Activated CD4-positive, alpha-beta T cell treated with anti-CD3 and anti-CD28 coated beads for 1 hour (primary cell): ENCODE results near the gene KRT3.
"Not testable (repeated sequence)": the region's sequence is repeated elsewhere in the genome, so short reads cannot be mapped to it uniquely, and the experiment has no call there.

Experiments used
- DNase-seq: peaks from one replicate; pipeline ENCODE4 v3.0.0-alpha.2; 2020

The KRT3 gene

DNA sequence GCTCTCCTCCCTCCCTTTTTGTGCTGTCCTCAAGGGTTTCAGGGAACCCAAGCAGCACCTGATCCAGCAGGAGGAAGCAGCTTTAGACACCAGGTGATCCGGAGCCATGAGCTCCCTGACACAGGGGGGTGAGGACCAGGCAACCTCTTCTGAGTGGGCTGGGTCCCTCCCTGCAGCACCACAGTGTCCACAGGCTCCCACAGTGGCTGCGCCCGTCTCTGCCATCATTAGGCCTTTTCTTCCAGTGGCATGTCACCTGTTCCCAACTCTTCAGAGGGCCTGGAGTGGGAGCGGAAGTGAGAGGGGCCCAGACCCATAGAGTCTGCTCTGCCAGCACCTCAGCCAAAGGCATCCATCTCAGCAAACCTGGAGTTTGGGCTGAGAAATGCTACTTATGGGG is 18.4 kb downstream of the KRT3 start:
- no peak for DNase-seq

DNA sequence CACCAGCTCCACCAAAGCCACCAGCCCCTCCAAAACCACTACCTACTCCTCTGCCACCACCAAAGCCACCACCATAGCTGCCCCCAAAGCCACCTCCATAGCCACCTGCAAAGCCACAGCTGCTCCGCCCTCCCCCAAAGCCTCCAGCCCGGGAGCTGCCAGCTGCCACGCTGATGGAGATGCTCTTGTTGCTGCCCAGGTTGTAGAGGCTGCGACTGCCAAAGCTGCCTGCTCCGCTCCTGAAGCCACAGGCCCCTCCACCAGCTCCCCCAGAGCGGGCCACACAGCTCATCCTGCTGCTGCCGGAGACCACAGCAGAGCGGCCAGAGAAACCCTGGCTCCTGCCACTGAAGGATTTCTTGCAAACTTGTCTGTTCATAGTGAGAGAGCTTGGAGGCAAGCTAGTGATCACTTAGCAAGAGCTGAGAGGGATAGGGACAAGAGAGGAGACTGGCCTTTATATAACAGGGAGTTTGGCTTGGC is 19.0 kb downstream of the KRT3 start, which contains the start of gene KRT76:
Gene KRT76 (minus strand): TSS at position 433 of the 483 bp plus-strand sequence. CDS start 54 bp downstream, at position 379.
- no peak for DNase-seq

DNA sequence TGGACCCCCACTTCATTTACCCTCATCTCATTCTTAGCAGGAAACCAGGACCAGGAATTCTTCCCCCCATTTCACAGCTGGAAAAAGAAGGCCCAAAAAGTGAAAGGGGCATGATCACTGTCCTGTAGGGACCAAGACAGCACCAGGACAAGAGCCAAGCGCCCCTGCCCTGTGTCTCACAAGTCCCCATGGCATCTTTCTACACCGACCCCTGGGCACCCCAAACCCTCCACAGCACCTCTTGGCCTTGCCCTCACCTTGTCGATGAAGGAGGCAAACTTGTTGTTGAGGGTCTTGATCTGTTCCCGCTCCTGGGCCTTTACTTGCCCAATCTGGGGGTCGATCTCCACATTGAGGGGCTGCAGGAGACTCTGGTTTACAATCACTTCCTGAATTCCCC is 19.5 kb downstream of the KRT3 start:
- no peak for DNase-seq

DNA sequence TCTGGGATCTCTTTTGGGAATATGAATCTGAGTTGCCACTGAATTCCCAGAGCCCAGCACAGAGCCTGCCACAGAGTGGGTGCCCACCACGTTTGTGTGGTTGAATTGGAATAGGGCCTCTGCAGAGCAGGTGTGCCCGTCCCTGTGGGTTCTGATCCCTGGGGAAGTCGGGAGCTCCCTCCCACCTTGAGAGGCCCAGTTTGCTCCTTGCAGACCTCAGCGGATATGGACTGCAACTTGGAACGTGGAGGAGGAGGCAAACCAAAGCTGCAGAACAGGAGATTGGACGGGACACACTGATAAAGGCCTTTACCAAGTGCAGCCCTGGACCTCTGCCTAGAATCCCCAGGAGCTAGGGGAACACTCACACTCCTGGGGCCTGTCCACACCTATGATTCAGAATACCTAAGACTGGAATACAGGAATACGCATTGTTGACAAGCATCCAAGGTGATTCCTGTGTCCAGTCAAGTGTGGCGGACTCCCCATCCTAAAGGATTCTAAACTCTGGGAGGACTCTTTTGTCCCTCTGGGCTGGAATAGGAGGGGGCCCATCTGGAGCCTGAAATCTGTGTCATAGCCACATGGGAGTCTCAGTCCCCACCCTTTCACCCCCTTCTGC is 21.2 kb downstream of the KRT3 start:
- DNase-seq = no peak

DNA sequence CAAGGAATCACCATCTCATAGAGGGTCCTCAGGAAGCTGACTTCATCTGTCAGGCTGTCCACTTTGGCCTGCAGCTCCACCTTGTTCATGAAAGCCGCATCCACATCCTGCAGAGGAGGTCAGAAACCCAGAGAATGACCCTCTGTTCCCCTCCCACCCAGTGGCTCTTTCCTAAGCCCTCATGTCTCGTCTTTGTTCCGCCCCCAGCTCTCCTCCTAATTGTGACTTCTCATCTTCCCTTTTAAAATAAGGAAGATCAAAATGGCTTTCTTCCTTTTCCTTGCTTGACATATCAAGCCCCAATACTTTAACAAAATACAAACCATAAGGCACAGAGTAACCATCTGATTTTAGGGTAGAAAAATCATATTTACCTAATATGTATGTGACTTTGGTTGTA is 23.1 kb downstream of the KRT3 start:
- DNase-seq = no peak

DNA sequence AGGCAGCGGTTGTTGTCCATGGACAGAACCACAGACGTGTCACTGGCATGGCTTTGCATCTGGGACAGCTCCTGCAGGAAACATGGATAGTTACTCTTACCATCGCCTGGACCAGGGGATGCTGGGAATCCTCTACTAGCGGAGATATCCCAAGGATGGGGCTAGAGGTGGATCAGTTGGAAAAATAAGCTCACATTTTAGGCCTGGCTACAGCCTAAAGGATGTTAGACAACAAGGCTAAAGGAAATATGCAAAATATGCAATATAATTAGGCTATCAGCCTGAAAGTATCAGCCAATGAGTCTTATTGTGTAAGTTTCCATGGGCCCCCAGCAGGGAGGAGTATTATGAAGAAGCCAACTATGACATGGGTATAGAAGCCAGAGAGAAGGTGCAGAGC is 23.7 kb downstream of the KRT3 start:
- no peak for DNase-seq

DNA sequence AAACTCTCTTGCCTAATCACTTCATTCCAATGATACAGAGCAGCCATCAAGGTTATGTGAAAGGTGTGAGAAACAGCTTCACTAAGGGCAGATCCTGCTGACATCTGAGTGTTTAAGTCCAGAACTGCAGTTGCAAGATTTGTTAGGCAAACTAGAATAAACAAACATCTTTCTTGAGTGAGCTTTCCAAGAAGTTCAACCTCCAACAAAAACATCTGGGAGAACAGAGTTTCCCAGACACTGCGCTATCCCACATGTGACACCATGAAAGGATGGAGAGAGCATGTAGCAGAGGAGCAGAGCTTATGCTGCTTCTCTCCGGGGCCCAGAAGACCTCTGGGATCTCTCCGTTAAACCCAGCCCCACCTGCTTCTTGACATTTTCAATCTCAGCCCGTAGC is 24.4 kb downstream of the KRT3 start:
- DNase-seq = no peak

DNA sequence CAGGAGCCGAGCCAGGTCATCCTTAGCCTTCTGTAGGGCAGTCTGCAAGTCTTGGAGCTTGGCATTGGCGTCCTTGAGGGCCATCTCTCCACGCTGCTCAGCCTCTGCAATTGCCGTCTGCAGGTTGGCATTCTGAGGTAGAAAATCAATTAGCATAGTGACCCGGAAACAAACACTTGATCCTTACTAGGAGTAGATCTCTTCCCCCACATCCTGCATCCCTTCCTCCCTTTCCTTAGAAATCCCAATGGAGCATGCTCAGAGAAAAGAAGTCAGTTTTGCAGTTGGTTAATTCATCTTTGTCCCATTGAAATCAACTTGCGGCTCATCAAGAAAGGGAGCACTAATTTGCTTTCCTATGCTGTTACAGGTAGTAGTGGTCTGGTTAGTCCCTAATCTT is 24.8 kb downstream of the KRT3 start:
- no peak for DNase-seq

DNA sequence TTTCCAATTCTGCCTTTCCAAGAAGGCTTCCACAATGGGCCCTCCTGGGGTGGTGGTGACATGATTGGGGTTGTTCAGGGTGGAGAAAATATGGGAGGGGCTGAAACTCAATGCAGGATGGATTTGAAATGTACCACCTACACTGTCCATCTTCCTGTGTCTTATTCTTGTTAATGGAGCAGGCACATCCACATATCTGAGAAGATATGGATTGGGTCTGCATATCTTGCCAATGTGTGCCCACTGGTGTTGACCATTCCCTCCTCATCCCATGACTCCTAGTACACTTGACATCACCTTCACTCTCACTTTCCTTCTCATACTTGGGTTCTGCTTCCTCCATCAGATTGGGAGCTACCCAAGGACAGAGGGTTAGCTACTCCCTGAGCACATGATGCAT is 26.0 kb downstream of the KRT3 start:
- DNase-seq = no peak

DNA sequence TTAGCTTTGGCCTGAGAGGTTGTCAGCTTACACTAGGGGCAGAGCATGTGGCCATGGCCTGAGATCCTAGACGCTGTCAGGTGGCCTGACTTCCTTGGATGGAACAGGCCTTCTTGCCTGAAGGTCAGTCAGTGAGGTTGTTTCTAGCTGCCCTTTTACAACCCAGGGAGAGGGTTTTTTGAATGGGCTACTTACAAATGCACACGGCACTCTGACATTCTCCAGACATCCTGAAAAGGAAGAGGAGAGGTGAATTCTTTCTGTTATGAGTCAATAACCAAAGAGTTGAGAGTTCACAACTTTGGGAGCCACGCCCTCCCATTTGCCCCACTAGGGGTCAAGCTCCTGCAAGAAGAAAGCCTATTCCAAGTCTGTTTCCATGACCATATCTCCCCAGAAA is 26.6 kb downstream of the KRT3 start:
- DNase-seq = no peak

DNA sequence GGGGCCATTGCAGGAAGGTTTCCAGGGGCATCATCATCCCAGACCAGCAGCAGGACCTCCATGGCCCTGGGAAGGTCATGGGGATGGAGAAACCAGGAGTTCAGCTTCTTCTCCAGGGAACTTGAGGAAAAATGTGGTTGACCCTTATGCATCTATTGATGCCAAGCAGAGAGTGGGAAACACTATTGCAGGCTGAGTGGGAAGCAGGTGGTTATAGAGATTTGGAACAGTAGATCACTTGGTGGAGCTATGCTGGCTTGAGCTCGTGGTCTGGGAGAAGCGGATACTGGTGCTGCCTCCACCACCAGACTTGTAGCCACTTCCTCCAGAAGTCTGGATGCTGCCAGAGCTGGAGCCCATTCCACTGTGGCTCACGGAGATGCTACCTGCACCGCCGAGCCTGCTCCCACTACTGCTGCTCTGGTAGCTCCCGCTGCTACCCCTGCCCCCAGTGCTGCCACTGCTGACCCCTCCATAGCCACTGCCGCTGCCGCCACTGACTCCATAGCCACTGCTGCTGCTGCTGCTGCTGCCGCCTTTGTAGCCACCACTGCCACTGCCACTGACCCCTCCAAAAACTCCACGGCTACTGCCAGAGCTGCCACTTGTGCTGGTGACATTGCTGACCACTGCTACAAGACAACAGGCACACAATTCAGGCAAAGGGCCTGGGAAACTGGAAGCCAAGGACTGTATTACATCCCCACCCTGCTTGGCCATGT is 27.3 kb downstream of the KRT3 start:
- DNase-seq = no peak

DNA sequence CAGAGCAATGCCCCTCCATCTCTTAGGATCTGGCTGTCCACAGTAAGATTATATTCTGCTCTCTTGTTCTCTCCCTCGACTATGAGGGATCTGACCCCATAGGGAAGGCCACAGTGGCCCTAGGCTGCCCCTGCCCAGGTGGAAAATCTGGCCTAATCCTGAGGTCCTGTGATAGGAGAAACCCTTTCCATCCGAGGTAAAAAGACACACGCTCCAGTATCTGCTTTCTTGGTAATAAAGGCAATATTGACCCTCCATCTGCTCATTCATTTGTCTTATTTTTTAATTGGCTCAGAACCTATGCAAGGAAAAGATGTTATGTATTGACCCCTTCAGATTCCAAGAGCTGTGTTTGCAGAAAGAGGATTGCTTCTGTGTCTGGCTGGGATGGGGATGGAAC is 28.5 kb downstream of the KRT3 start:
- DNase-seq = no peak

DNA sequence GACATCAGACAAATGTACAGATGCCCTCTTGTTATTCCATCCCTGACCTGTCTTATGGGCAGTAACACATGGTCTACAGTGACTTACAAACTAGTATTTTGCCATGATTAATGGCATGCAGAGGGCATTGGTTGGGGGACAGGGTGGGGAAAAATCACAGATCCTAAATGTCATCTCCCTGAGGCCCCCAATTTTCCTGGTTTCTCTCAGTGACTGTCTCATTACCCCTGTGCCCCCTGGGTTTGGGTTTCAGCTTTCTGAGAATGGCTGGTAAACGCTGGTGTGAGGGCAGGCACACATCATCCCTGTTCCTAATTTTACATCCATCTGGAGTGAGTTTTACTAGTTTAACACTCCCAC is 28.9 kb downstream of the KRT3 start:
- DNase-seq = no peak

DNA sequence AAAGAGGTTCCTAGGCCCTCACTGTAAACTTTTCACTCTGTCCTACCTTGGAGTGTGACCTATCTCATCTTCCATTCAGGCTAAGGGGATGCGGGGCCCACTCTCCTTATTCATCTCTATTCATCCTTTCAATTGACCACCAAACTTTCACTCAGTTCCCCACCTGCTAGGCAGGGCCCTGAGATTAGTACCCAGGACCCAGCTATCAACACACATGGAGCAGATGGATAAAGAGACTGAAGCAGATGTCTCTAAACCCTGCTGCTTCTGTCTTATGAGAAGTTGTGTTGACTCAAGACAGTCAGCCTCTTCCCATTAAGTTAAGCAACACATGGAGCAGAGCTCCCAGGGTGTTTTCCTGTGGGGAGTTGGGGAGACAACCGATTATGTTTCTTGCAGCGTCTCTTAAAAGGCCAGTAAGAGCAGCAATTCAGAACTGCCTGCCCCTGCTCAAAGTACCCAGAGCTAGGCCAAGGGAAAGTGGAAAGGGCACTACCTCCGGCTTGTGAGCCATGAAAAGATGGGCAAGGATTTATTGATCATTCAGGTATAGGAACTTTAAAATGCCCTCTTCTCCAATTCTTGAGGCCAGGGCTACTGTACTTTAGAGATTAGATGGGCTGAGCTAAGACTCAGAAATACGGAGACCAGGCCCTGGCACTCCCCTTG is 29.4 kb downstream of the KRT3 start:
- DNase-seq = no peak

DNA sequence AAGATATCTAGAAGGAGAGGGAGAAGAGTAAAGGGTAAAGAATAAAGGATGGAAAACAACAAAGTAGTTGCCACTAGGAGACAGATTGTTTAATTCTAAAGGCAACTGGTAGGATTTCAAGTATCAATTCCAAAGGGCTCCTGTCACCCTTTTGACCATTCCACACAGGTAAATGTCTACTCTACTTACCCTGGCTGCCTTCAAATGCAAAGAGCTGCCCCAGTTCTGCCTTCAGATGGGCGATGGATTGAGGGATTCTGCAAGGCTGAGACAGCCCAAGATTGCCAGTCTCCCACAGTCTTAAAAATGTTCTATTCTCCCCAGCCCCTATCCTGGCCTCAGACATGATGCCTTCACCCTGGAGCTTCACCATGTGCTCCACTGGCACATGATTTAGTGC is 30.2 kb downstream of the KRT3 start:
- DNase-seq = no peak

DNA sequence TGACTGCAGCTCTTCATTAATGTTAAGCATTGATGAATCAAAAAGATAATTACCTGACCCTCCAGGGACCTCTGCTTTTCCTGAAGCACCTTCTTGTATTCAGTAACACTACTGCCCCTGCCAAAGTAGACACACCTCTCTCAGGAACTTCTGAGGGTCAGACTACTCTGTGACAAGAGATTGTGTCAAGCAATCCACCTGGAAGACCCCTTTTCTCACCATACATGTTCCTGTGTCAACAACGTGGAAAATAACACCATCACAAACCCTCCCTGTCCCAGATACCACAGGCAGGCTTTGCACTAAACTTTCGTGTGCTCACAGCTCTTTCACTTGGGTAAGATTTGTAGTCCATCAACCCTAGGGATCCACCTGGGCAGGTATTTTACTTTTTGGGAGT is 31.9 kb downstream of the KRT3 start:
- DNase-seq = no peak

DNA sequence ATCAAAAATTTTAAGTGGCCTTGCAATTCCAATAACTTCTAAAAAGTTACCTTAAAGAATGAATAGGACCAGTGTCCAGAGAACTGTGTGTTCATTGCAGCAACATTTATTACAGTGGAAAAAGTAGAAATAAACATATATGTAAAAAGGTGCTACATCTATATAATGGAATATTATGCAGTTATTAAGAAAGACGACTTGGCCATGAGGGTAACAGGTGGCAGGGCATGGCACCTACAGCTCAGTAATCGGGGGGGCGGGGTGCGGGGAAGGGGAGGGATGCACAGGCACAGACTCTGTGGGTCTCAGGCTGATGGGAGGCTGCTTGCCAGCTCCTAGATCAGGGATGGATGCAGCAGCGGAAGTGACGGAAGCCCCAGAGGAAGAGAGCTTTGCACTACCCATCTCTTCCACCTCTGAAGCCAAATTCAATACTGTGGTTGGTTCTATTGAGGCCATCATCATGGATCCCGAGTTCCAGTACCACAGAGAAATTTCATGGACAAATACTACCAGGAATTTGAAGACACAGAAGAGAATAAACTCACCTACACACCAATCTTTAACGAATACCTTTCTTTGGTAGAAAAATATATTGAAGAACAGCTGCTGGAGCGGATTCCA is 32.8 kb downstream of the KRT3 start:
- no peak for DNase-seq

DNA sequence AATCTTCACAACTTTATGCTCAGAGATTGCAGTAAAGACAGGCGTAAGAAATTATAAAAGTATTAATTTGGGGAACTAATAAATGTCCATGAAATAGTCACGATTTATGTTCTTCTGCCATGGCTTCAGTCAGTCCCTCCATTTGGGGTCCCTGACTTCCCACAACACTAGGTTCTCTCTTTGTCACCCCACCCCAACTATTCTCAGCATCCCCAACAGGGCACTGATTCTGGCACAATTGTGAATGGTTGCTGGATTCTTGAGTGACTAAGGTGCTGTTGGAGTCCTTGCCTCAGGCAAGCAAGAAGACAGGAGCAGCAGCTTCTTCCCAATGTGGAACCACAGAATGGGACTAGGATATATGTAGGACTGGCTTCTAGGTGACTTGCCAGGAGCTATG is 34.1 kb downstream of the KRT3 start:
- DNase-seq = no peak

DNA sequence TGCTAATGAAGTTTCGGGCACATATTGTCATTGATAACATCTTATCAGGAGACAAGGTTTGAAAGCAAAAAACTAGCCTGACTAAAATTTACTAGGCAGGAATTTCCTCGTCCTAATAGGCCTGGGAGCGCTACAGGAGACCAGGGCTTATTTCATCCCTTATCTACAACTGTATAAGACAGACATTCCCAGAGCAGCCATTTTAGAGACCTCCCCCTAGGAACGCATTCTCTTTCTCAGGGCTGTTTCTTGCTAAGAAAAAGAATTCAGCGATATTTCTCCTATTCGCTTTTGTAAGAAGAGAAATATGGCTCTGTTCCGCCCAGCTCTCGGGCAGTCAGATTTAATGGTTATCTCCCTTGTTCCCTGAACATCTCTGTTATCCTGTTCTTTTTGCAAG is 34.7 kb downstream of the KRT3 start:
- DNase-seq = not testable (repeated sequence)

DNA sequence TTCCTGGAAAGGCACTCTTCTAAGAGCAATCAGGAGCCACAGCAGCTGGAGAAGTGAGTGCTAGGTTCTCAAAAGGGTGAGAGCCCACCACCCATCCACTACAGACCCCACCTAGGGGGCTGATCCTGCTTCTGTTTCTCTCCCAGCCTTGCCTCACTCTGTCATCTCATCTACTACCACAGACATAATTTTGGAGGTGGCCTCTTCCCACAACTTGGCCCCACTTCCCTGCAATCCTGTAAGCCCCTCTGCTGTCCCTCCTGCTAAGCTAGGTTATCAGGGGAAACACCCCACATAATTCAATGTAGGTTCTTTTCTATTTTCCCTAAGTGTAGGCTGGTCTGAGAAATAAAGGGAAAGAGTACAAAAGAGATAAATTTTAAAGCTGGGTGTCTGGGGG is 35.3 kb downstream of the KRT3 start:
- no peak for DNase-seq

DNA sequence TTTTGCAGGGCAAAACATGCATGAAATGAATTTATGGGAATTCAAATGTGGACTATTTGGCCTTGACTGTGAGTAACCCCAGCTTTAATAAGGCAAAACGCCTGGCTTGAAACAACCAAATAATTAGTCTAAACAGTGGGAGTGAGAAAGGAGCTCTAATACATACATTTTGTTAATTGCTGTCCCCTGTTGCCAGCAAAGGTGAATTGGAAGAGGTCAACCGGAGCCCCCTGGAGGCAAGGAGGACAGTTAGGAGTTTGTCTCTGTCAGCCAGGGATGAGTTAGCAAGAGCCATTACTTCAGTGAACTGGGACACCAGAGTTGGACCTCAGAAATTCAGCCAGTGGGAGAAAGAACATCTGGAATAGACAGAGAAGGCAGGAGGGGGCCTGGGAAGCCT is 36.2 kb downstream of the KRT3 start:
- DNase-seq = no peak

DNA sequence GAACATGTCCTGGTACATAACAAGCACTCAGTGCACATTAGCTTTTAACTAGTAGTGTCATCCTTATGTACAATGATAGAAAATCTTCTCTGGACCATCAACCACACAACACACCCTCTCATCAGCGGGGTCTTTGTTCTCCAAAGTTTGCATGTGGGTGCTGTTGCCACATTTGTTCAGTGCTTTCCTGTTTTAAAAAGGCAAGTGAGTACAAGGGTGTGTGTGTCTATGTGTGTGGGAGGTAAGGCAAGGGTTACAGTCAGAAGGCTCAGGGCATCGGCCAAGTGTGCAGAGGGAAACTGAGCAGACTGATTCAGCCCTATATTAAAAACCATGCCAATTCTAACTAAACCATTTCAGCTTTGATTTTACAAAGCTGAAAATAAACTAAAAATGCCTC is 36.7 kb downstream of the KRT3 start:
- no peak for DNase-seq

DNA sequence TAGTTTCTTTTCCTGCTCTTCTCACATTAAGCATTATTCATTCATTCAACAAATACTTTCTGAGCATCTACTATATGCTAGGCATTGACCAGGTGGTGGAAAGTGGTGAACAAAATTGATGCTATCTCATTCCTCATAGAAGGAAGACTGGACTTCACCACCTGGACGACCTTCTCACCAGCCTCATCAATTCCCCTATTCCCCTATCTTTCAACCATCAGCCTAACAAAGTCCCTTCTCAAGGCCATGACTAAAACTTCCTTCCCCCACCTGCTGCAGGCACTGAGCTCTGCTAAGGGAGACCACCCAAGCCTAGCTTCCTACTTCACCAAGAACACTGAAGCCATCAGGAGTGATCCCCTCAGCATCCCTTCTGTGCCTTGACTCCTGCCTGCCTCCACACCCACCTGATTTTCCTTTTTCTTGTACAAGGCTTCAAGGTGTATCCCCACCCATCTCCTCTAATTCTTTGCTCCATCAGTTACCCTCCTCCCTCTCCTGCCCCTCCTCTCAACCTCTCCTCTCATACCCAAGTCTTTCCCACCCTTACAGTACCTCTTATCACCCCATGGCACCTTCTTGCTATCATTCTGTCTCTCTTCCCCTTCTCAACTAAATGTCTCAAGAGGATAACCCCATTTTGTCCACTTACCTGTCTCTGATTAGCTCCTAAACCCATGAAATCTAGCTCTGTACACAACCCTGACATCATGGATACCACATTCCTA is 38.3 kb downstream of the KRT3 start:
- no peak for DNase-seq
